Inflammatory macrophage (primary cell): ENCODE results near the gene ITPKB.
A peak's percentile ranks its signal among the peaks of the same experiment; 100 is the strongest.

Experiments used
- DNase-seq, 2 donors: peaks; one replicate each; pipeline ENCODE4 v3.0.0-alpha.2; 2020 to 2022

Gene ITPKB

DNA sequence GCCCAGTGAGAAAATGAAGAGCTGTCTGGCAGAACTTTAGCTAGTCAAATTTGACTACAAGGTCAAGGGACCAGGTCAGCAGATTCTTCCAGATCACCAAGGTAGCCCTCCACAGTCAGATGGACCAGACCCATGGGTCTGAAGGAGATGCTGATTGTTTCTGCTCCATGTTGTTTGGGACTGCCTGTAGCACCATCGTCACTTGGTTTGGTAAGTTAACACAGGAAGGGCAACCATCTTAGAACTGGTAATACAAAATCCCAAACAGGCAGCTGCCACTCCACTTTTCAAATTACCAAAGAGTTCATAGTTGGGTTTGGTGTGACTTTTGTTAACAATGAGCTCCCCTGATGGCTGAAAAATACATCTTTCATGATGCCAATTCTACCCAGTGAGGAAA is 9.0 kb downstream of the ITPKB start:
- no peak for DNase-seq

GRCh38 chr1:226728448-226728847 is 10.6 kb downstream of the ITPKB start:
- no peak for DNase-seq

- DNase-seq, result no peak
These were observed 13.2 kb downstream of the ITPKB start for GRCh38 chr1:226725897-226726267.

DNA sequence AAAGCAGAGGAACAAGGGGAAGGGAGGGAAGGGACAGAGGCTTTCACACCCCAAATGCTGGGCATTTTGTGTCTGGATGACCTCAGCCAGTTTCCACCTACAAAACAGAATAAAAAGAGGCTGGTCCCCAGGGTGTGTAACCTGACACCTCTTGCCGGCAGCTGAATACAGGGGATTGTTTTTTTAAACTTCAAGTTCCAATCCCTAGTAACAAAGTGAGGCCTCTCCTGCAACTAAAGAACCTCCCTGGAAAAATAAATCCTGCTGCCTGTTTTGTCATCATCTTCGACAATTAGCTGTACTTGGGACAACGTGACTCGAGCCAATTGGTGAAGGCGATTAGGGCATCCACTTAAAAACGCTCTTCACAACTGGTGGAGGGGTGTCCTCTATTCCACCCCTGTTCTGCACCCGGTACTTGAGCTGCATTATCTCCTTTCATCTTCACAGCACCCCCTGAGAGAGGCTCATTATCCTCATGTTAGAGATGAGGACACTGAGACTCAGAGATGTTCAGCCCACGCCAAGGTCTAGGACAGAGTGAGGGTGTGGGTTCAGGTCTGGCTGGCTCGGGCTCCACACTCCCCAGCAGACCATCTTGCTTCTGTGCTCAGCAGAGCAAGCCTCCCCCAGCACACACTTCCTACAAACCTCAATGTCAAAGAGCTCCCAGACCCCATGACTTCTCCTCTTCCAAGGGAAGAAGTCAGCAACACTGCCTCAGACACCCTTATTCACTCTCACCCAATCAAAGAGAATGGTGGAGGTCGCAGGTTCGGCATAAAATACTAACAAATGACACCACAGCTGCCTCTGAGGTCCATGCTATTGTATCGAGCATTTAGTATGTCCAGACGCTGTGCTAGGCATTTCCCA is 15.2 kb downstream of the ITPKB start:
- DNase-seq, result no peak

GRCh38 chr1:226722901-226723656 is 16.0 kb downstream of the ITPKB start:
- DNase-seq, result no peak

DNA sequence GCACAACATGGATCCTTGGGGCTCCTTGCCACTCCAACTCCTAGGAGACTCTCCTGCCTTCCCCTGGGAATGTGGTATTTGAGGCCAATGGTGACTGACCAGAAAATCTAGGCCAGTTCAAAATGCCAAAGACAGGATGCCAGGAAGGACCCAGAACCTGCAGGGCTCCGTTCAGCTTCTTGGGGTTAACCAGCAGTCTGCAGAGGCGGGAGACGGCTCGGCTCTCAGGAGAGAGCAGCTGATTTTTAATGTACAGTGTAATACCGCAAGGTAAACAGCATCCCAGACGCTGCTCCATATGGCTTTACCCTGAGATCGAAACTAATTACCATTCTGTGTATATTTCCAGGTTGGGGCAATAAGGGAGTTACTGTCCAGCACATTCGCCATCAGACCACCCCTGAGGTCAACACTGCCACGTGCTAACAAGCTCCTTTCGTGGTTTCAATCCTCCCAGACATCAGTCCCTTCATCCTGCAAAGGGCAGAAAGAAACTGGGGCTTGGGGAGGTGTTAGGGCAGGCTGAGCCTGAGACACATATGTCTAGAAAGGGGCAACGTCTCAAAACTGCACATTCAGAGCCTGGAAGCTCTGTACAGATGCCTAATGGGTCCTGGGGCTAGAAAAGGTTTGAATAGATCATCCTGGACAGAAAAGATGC is 16.7 kb downstream of the ITPKB start:
- DNase-seq, result no peak

DNA sequence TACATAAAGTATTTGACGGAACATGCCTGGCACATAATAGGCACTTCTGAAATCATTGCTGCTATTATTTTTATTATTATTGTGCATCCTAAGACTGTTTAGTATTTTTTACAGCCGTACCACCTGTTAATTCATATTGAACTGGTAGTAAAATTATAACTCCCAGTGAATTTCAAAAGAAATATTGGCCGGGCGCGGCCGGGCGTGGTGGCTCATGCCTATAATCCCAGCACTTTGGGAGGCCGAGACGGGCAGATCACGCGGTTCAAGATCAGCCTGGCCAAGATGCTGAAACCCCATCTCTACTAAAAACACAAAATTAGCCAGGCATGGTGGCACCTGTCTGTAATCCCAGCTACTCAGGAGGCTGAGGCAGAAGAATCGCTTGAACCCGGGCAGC is 18.5 kb downstream of the ITPKB start:
- peak in 1 of 2 donors; percentile 0 for DNase-seq

GRCh38 chr1:226719596-226720387 is 19.3 kb downstream of the ITPKB start:
- peak in 1 of 2 donors; percentile 1 for DNase-seq

GRCh38 chr1:226717256-226717909 is 21.7 kb downstream of the ITPKB start:
- DNase-seq, result peak; percentile 85 to 87

DNA sequence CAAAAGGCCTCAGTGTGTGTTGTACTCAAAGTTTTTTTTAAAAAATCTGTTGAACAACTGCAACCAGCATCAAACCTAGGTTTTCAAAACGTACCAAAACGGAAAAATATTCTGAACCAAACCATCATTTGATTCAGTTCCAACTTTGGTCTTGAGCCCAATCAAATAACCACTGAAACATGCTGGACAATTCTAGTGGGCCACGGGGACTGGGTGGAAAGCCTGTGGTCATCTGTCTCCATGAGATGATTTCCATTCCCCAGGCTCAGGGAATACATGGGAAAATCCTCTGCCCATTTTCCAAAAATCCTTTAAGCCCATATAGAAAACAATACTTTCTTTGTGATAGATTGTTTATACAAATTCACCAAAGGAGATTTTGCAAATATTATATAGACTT is 22.5 kb downstream of the ITPKB start:
- no peak for DNase-seq

- DNase-seq, result no peak
These were observed 24.9 kb downstream of the ITPKB start for GRCh38 chr1:226714148-226714547.

DNA sequence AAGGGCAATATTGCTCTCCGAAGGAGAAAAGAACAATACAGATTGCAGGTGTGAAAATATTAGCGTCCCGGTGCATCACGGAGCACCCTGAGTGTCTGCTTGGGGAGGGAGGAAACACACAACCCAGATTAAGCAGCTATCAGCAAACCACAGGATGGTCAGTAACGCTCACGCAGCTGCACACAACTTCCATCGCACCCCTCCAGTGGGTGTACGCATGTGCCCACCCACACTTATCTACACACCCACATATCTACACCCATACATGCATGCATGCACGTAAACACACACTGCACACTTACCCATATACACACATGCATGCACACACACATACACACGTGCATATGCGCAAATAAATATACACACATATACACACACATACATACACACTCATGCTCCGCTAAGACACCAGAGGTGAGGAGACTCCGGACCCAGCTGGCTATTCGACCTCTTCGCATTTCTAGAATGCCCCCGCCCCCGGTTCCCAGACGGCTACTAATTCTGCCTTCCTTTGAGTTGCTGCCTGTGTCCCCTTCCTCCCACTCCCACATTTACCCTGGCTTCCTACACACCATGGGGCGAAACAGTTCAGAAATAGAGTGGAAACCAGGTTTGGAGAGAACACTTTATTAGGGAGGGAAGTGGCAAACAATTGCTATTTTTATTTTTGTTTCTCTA is 26.2 kb downstream of the ITPKB start:
- no peak for DNase-seq

GRCh38 chr1:226711976-226712741 is 26.9 kb downstream of the ITPKB start:
- no peak for DNase-seq

DNA sequence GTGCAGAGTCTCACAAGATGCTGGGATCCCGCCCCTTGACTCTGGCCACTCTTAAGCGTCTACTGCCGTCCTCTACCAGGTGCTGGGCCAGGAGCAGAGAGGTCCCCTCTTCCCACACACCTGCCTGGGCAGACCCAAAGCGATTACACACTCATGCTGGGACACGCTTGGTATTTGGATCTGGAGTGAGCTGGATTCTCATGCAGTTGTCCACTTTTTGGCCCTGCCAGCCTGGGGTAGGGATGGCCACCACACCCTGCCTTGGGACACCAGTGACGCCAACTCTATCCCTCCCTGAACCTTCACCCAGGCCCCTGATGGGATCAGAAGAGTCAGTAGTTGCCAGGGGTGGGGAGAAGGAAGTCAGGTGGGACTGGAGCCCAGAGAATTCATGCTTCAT is 28.6 kb downstream of the ITPKB start:
- no peak for DNase-seq

DNA sequence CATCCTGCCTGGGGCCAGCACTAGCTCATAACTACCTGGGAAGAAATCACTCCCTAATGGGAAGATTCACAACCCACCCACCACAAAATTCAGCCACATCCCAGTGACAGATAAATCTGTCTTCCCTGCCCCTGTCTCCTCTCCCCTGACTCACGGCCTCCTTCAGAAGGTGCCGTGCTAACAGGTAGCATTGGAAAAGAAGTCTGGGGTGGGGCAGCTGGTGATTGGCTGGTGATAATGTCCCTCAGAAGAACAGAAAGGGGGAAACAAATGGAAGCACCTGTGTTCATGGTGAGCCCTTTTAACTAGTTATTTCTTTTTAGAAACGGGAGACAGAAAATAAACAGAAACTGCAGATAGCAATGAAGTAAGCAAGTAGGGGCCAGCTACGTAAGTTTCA is 29.1 kb downstream of the ITPKB start:
- no peak for DNase-seq

DNA sequence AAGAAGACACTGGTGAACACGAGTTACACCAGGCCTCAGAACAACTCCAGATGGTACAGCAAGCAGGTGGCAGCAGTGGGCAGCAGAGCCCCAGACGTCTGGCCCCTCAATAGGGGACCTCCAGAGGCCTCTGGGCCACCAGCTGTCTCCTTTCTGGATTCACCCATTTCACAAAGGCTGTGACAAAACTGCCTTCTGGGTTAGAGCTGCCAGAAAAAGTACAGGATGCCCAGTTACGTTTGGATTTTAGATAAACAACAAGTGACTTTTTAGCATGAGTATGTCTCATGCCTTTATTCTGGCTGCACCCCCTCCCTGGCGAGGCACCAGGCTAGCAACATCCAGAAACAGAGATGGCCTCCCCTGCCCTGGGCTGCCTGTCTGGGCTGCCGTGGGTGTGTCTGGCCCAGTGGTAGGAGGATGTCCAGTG is 30.1 kb downstream of the ITPKB start:
- no peak for DNase-seq

DNA sequence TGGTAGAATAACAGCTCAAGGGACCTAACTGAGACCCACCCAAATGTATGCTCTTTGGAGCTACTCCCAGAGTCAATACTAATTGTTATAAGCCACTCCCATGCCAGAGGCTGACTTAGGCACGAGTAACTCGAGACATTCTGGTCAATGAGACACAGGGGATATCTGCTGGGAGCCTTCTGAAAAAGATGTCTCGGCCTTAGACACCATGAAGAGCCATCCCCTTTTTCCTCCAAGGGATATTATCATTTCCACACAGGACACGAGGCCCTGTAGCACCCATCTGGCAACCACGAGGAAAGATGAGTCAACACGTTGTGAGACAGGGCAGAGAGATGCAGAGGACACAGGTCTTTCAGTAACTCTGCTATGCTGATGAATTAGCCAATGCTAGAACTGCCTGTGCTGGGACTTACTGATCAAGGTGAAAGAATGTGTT is 30.7 kb downstream of the ITPKB start:
- DNase-seq, result peak; percentile 79 to 90

DNA sequence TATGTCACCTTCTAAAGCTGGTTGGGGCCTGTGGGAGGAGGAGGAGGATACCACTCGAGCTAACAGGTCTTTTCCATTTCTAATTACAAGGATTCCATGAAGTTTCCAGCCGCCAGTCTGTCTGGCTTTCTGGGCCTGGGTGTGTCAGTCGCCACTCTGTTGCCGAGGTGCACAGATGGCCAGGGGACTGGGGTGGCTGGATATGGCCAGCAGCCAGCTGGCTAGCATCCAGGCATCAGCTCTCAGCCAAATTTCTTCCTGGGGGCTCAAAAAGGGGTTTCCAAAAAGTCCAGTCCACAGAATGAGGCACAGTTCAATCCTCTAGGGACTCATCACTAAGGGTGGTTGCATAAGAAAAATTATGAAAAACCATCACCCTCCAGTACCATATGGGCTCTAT is 32.4 kb downstream of the ITPKB start:
- DNase-seq, result no peak

DNA sequence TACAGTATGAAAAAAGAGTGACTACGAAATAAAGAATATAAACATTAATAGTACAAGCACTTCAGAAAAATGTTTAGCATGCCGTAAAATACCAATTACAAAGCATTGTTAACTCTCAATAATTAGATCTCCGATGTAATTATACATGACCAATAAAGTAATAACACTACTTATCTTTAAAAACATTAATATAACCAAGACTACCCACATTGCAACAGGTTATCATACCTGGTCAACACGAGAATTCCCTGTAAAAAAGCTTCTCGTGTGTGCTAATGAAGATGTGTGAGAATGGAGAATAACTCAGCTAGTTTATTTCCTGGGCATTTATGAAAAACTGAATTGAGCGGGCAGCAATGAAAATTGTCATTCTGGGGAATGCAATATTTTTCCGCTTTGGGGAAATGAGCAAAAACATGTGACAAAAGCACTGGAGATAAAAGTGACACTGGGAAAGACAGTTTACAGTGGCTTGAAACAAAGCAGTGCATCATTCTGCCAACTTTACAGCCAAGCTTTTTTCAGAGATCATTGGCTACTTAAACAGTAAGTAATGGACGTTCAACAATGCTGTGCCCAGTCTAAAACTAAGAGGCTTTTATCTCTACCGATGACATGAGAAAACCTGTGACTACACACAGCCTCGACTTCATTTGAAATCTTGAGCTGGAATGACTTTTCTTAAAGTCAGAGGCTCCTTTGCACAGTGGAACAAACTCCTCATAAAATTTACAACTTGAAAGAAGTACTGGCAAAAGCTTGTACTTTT is 34.7 kb downstream of the ITPKB start:
- no peak for DNase-seq
